ENCODE data around the gene ZNF41. TPM values are rescaled to one million over a fixed set of nuclear protein-coding genes. Genes with fewer than 3 reads are reported as not detected.

ZNF41 gene
- total and polyA plus RNA-seq, 4 donors: 1.9 to 5.0 (median 2.5) TPM

DNA sequence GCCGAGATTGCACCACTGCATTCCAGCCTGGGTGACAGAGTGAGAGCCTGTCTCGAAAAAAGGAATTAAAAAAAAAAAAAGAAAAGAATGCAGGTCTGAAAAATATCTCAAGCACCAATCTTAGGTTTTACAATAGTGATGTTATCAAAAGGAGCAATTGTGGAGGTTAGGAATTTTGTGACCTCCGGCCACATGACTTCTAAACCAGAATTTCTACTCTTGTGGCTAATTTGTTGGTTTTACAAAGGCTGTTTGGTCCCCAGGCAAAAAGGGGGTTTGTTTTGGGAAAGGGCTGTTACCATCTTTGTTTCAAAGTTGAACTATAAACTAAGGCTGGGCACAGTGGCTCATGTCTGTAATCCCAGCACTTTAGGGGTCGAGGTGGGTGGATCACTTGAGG is 15.4 kb upstream of the ZNF41 start:
- H3K9me3 ChIP-seq (ENCODE audit: control insufficient read depth in 4 of 4, low read length in 3 of 4): peaks cover 0 to 3% (median 0%) of the 10 kb centered on the region in 4 donors
- no peak overlapping the region for H3K27ac ChIP-seq (ENCODE audit: low read depth in 1 of 2, low read length in 2 of 2)
- H3K9ac ChIP-seq (ENCODE audit: low read depth in 1 of 2, low read length in 2 of 2): no peak overlapping the region
- TF ChIP-seq HNF4G (IDR thresholded peaks at IDR 0.05) (no peak), SP1 (IDR thresholded peaks at IDR 0.05) (no peak), NR2F2 (IDR thresholded peaks at IDR 0.05) (no peak), JUND (IDR thresholded peaks at IDR 0.05) (no peak), EGR1 (IDR thresholded peaks at IDR 0.05; ENCODE audit: low read depth in 2 of 2) (no peak), TAF1 (conservative IDR thresholded peaks at IDR 0.05) (no peak), FOXA2 (IDR thresholded peaks at IDR 0.05) (no peak), CTCF (IDR thresholded peaks at IDR 0.05; ENCODE audit: low read depth, low read length, missing input control) (no peak), RAD21 (IDR thresholded peaks at IDR 0.05) (no peak), FOXA1 (IDR thresholded peaks at IDR 0.05) (no peak), YY1 (IDR thresholded peaks at IDR 0.05) (no peak), GABPA (IDR thresholded peaks at IDR 0.05 in 1 of 2, conservative IDR thresholded peaks at IDR 0.05 in 1 of 2) (no peak), HNF4A (conservative IDR thresholded peaks at IDR 0.05) (no peak), RXRA (IDR thresholded peaks at IDR 0.05) (no peak)
- TF ChIP-seq, protein P1, sequence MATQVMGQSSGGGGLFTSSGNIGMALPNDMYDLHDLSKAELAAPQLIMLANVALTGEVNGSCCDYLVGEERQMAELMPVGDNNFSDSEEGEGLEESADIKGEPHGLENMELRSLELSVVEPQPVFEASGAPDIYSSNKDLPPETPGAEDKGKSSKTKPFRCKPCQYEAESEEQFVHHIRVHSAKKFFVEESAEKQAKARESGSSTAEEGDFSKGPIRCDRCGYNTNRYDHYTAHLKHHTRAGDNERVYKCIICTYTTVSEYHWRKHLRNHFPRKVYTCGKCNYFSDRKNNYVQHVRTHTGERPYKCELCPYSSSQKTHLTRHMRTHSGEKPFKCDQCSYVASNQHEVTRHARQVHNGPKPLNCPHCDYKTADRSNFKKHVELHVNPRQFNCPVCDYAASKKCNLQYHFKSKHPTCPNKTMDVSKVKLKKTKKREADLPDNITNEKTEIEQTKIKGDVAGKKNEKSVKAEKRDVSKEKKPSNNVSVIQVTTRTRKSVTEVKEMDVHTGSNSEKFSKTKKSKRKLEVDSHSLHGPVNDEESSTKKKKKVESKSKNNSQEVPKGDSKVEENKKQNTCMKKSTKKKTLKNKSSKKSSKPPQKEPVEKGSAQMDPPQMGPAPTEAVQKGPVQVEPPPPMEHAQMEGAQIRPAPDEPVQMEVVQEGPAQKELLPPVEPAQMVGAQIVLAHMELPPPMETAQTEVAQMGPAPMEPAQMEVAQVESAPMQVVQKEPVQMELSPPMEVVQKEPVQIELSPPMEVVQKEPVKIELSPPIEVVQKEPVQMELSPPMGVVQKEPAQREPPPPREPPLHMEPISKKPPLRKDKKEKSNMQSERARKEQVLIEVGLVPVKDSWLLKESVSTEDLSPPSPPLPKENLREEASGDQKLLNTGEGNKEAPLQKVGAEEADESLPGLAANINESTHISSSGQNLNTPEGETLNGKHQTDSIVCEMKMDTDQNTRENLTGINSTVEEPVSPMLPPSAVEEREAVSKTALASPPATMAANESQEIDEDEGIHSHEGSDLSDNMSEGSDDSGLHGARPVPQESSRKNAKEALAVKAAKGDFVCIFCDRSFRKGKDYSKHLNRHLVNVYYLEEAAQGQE (IDR thresholded peaks at IDR 0.05): no peak
- TF ChIP-seq, protein P2, sequence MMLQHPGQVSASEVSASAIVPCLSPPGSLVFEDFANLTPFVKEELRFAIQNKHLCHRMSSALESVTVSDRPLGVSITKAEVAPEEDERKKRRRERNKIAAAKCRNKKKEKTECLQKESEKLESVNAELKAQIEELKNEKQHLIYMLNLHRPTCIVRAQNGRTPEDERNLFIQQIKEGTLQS (IDR thresholded peaks at IDR 0.05): no peak
- TF ChIP-seq, protein P3, sequence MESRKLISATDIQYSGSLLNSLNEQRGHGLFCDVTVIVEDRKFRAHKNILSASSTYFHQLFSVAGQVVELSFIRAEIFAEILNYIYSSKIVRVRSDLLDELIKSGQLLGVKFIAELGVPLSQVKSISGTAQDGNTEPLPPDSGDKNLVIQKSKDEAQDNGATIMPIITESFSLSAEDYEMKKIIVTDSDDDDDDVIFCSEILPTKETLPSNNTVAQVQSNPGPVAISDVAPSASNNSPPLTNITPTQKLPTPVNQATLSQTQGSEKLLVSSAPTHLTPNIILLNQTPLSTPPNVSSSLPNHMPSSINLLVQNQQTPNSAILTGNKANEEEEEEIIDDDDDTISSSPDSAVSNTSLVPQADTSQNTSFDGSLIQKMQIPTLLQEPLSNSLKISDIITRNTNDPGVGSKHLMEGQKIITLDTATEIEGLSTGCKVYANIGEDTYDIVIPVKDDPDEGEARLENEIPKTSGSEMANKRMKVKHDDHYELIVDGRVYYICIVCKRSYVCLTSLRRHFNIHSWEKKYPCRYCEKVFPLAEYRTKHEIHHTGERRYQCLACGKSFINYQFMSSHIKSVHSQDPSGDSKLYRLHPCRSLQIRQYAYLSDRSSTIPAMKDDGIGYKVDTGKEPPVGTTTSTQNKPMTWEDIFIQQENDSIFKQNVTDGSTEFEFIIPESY (IDR thresholded peaks at IDR 0.05): no peak
- TF ChIP-seq, protein P4, sequence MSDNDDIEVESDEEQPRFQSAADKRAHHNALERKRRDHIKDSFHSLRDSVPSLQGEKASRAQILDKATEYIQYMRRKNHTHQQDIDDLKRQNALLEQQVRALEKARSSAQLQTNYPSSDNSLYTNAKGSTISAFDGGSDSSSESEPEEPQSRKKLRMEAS (IDR thresholded peaks at IDR 0.05): no peak
- H3K4me3 ChIP-seq (ENCODE audit: low read depth in 1 of 3, low read length in 3 of 3): no peak overlapping the region
- peaks cover 0 to 3% (median 0%) of the 10 kb centered on the region in 4 donors for H3K27me3 ChIP-seq (ENCODE audit: control insufficient read depth in 4 of 4, insufficient read depth in 4 of 4, low read length in 3 of 4)
- WGBS: 80% methylated on average over 4 of the region's 4 CpGs
- DNase-seq (ENCODE audit: low spot score): no peak
- no peaks in the 10 kb centered on the region for H3K4me1 ChIP-seq (ENCODE audit: control insufficient read depth in 4 of 4, insufficient read depth in 4 of 4, low read length in 3 of 4)
- H3K36me3 ChIP-seq (ENCODE audit: control insufficient read depth in 4 of 4, insufficient read depth in 3 of 4, low read depth in 1 of 4, low read length in 3 of 4): no peaks in the 10 kb centered on the region
